ENCODE results near the gene GABBR1. TPM values are rescaled to one million over a fixed set of nuclear protein-coding genes. Genes with fewer than 3 reads are reported as not detected.

GABBR1 gene
- total RNA-seq, 2 experiments from 2014 or later: 10.8 to 10.9 TPM

DNA sequence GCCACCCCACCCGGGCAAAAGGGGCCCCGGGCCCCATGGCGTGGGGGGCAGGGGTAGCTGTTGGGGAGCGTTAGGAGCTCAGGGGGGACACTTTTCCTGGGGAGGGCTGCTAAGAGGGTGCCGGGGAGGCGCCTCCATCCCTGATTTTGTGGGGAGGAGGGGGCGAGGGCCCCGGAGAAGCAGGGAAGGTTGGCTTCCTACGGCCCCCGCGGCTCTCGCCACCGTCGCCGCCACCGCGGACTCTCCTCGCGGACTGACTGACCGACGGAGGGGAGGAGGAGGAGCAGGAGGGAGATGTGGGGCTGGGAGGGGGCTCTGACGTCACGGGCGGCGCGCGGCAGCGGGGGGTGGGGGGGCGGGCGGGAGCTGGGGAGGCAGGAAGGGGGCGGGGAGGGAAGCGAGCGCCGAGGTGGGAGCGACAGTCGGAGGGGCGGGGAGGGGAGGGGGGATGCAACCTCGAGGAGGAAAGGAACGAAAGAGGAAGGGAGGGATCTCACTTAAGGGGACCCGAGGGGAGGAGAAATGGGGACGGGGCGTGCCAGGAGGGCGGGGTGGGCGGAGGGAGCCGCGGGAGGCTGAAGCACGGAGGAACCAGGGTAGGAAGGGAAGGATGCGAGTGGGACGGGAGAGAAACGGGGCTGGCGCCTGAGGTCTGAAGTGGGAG lies 5.1 kb downstream of the GABBR1 start:
- POLR2A ChIA-PET: interaction anchor here (0.7 kb wide), 1 partner anchor 783 kb away, joined by 3 read pairs; no protein-coding TSS in a partner anchor
- peak; percentile 57 for DNase-seq
- intact Hi-C loops (cut with micrococcal nuclease): no loop called here

DNA sequence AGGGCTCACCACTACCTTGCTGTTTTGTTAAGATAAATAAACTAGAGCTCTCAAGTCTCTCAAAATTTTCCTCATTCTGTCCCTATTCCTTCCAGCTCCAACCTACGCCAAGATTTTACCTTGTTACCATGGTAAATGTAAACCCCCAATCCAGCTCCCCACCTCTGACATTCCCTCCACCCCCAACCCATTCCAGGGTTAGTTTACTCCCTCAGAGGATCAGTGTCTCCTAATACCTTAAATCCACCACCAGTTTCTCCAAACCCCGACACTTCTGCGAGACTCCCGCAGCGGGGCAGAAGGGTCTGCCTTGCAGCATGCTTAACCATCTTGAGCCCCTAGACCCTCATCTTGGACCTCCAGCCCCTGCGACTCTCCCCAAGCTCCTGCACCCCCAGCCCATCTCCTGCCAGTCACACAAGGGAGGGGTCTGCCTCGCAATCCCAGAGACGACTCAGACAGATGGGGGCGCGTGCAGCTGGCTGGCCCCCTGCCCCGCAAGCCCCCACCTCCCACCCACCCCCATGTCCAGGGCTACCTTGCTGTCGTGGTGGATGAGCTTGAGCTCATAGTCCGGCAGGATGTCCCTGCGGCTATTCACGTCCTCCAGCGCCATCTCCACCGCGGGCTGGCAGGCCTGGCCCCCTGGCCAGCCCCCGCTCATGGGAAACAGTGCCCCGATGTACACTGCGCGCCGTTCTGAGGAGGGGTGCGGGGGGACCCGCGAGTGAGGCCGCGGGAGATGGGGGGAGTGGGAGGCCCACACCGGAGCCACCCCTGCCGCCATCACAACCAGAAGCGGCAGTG lies 5.8 kb downstream of the GABBR1 start:
- H3K4me1 Mint-ChIP-seq (ENCODE audit: low read depth): peaks cover 19% of the 10 kb centered on the region
- ChIA-PET POLR2A (interaction anchor here (0.7 kb wide), 1 partner anchor 782 kb away, joined by 3 read pairs; no protein-coding TSS in a partner anchor), CTCF (interaction anchor here (2.0 to 2.8 kb wide), 2 partner anchors 23 to 25 kb away, joined by 7 to 18 read pairs; no protein-coding TSS in a partner anchor)
- DNase-seq: no peak
- TF ChIP-seq, protein P1, sequence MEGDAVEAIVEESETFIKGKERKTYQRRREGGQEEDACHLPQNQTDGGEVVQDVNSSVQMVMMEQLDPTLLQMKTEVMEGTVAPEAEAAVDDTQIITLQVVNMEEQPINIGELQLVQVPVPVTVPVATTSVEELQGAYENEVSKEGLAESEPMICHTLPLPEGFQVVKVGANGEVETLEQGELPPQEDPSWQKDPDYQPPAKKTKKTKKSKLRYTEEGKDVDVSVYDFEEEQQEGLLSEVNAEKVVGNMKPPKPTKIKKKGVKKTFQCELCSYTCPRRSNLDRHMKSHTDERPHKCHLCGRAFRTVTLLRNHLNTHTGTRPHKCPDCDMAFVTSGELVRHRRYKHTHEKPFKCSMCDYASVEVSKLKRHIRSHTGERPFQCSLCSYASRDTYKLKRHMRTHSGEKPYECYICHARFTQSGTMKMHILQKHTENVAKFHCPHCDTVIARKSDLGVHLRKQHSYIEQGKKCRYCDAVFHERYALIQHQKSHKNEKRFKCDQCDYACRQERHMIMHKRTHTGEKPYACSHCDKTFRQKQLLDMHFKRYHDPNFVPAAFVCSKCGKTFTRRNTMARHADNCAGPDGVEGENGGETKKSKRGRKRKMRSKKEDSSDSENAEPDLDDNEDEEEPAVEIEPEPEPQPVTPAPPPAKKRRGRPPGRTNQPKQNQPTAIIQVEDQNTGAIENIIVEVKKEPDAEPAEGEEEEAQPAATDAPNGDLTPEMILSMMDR (IDR thresholded peaks at IDR 0.05): no peak
- H3K27ac Mint-ChIP-seq: no peak overlapping the region
- ATAC-seq: no peak
- H3K36me3 Mint-ChIP-seq (ENCODE audit: low read depth): peaks cover 3% of the 10 kb centered on the region
- peak overlapping the region; percentile 19 for H3K4me3 Mint-ChIP-seq
- H3K27me3 Mint-ChIP-seq: peaks cover 6% of the 10 kb centered on the region
- H3K9me3 Mint-ChIP-seq: no peaks in the 10 kb centered on the region
- intact Hi-C loops (cut with micrococcal nuclease): no loop called here

More for the DNA sequence above, 5.1 kb downstream of the GABBR1 start:
- H3K27me3 Mint-ChIP-seq: peaks cover 6% of the 10 kb centered on the region
- peaks cover 20% of the 10 kb centered on the region for H3K4me1 Mint-ChIP-seq (ENCODE audit: low read depth)
- peak; percentile 21 for ATAC-seq
- no peaks in the 10 kb centered on the region for H3K9me3 Mint-ChIP-seq
- CTCF ChIA-PET: interaction anchor here (2.0 to 6.3 kb wide), 3 partner anchors 22 to 25 kb away, joined by 7 to 61 read pairs (median 18); no protein-coding TSS in a partner anchor
- peak overlapping the region; percentile 79 for H3K4me3 Mint-ChIP-seq
- H3K36me3 Mint-ChIP-seq (ENCODE audit: low read depth): peaks cover 3% of the 10 kb centered on the region
- peak overlapping the region; percentile 59 for H3K27ac Mint-ChIP-seq
- TF ChIP-seq, protein P1 (IDR thresholded peaks at IDR 0.05): no peak

DNA sequence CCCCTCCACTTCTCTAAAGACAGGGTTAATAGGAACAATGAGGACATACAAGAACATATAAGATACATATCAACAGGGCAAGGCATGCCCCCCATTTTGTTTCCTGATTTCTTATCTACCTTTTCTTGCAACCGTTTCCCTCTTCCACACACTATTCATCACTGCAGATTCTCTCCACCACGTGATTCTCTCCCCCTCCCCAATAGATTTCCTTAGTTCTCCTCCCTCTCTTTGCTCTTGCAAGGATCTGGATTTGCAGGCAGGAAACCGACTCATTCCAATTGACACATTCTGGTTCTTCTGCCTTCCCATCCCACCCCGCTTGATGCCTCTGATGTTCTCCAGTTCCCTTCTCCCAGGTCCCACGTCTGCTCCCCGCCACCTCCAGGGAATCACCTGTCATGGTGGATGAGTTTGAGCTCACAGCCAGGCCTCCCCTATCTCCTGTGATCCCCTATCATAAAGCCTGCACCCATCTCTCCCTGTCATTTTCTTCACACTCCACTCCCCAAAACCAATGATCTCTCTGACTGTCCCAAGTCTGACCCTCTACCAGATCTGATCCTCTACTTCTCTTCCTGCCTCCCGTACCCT lies 7.5 kb downstream of the GABBR1 start:
- ChIA-PET POLR2A (no interaction called here), CTCF (interaction anchor here (2.0 to 2.8 kb wide), 3 partner anchors 24 to 27 kb away, joined by 7 to 18 read pairs (median 9); no protein-coding TSS in a partner anchor)
- H3K27me3 Mint-ChIP-seq: no peaks in the 10 kb centered on the region
- H3K27ac Mint-ChIP-seq: no peak overlapping the region
- H3K4me1 Mint-ChIP-seq (ENCODE audit: low read depth): peaks cover 14% of the 10 kb centered on the region
- no peaks in the 10 kb centered on the region for H3K36me3 Mint-ChIP-seq (ENCODE audit: low read depth)
- H3K4me3 Mint-ChIP-seq: no peak overlapping the region
- TF ChIP-seq, protein P1 (IDR thresholded peaks at IDR 0.05): no peak
- ATAC-seq: no peak
- no peaks in the 10 kb centered on the region for H3K9me3 Mint-ChIP-seq
- intact Hi-C loops (cut with micrococcal nuclease): no loop called here
- no peak for DNase-seq

DNA sequence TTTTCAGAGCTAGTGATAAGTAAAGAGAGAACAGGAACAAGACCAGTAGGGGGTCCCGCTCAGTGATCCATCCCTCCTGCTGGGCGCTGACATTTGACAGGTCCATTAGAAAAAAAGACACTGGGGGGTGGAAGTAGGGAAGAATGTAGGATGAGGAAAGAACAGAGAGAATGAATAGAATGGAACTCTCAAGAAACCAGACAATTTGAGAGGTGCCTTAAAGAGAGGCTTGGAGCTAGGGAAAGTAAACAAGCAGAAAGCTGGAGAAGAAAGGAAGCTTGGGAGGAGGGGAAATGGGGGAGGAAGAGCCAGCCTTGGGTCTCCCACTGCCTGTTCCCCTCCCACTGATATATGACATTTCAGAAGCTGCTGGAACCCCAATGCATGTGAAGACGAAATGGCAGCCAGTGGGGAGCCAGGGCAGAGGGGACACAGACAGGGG lies 8.4 kb downstream of the GABBR1 start:
- Mint-ChIP-seq H3K27ac (no peak overlapping the region), H3K4me3 (no peak overlapping the region), H3K9me3 (no peaks in the 10 kb centered on the region), H3K4me1 (ENCODE audit: low read depth) (peaks cover 11% of the 10 kb centered on the region), H3K27me3 (no peaks in the 10 kb centered on the region), H3K36me3 (ENCODE audit: low read depth) (no peaks in the 10 kb centered on the region)
- ATAC-seq (no peak), DNase-seq (no peak)
- ChIA-PET POLR2A (no interaction called here), CTCF (interaction anchor here (0.9 to 2.3 kb wide), 2 partner anchors 26 to 29 kb away, joined by 4 to 9 read pairs; no protein-coding TSS in a partner anchor)
- TF ChIP-seq, protein P1 (IDR thresholded peaks at IDR 0.05): no peak
- intact Hi-C loops (cut with micrococcal nuclease): no loop called here

Measured in activated CD8-positive, alpha-beta T cell treated with anti-CD3 and anti-CD28 coated beads for 36 hours (primary cell).